ENCODE results near the gene CCDC7. TPM values are rescaled to one million over a fixed set of nuclear protein-coding genes. Genes with fewer than 3 reads are reported as not detected.
"Not testable (repeated sequence)": the region's sequence is repeated elsewhere in the genome, so short reads cannot be mapped to it uniquely, and the experiment has no call there.

Gene CCDC7
- total RNA-seq, 2 experiments from 2014 or later, result 12.7 to 15.2 TPM

- CTCF ChIA-PET, result no interaction called here
- H3K27me3 Mint-ChIP-seq, result no peaks in the 10 kb centered on the region
- POLR2A ChIA-PET, result no interaction called here
Measured at GRCh38 chr10:32890444-32890843, 444.5 kb downstream of the CCDC7 start.

GRCh38 chr10:32891261-32891660 lies 445.3 kb downstream of the CCDC7 start:
- ChIA-PET POLR2A (interaction anchor here (0.6 kb wide), 1 partner anchor 295 kb away, joined by 3 read pairs; no protein-coding TSS in a partner anchor), CTCF (no interaction called here)
- H3K9me3 Mint-ChIP-seq, result no peaks in the 10 kb centered on the region
- H3K36me3 Mint-ChIP-seq (ENCODE audit: low read depth), result peaks cover 15% of the 10 kb centered on the region
- H3K27me3 Mint-ChIP-seq, result no peaks in the 10 kb centered on the region
- no peak overlapping the region for H3K27ac Mint-ChIP-seq
- no peak overlapping the region for H3K4me3 Mint-ChIP-seq
- no peak for DNase-seq
- peaks cover 6% of the 10 kb centered on the region for H3K4me1 Mint-ChIP-seq

More at GRCh38 chr10:32890444-32890843, 444.5 kb downstream of the CCDC7 start:
- Mint-ChIP-seq H3K4me3 (no peak overlapping the region), H3K27ac (no peak overlapping the region), H3K9me3 (no peaks in the 10 kb centered on the region), H3K4me1 (peaks cover 6% of the 10 kb centered on the region), H3K36me3 (ENCODE audit: low read depth) (peaks cover 7% of the 10 kb centered on the region)
- no peak for DNase-seq

DNA sequence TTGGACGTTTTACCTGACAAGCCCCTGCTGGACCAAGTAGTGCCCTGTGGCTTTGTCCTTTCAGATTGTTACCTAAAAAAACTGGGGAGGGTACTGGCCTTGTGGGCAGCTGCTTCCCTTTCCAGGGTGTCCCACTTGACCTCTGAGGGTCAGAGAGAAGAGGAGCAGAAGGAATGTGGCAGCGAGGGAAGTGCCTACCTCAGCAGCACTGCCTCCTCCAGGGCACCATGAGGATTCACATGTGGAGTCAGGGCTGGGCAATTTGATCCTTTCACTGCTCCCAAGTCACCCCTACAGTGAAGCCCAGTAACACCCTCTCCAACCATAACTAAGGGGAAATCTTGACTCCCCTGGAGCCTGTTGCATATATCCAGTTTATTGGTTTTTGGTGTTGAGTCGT lies 447.5 kb downstream of the CCDC7 start:
- no peaks in the 10 kb centered on the region for H3K27me3 Mint-ChIP-seq
- H3K4me3 Mint-ChIP-seq, result no peak overlapping the region
- ChIA-PET POLR2A (interaction anchor here (0.6 kb wide), 1 partner anchor 216 kb away, joined by 3 read pairs; no protein-coding TSS in a partner anchor), CTCF (no interaction called here)
- H3K36me3 Mint-ChIP-seq (ENCODE audit: low read depth), result peaks cover 36% of the 10 kb centered on the region
- H3K27ac Mint-ChIP-seq, result no peak overlapping the region
- H3K4me1 Mint-ChIP-seq, result peaks cover 6% of the 10 kb centered on the region
- H3K9me3 Mint-ChIP-seq, result no peaks in the 10 kb centered on the region
- no peak for DNase-seq

DNA sequence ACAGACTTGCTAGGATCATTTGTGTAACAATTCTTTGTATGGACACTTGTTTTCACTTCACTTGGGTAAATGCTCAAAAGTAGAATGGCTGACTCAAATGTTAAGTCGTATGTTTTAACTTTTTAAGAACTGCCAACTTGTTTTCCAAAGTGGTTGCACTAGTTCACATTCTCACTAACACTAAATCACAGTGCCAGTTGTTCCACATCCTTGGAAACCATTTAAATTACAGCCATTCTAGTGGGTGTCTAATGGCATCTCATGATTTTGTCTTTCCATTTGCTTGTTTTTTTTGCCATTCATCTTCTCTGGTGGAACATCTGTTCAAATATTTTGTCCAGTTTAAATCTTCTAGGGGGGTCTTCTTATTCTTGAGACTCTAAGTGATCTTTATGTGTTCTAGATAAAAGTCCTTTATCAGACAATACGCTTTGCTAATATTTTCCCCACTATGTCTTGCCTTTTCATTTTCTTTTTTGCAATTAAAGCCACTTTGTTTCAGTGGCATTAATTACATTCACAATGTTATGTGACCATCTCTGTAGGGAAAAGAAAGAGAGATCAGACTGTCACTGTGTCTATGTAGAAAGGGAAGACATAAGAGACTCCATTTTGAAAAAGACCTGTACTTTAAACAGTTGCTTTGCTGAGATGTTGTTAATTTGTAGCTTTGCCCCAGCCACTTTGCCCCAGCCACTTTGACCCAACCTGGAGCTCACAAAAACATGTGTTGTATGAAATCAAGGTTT lies 448.1 kb downstream of the CCDC7 start:
- ChIA-PET CTCF (no interaction called here), POLR2A (no interaction called here)
- H3K4me3 Mint-ChIP-seq, result no peak overlapping the region
- H3K27ac Mint-ChIP-seq, result no peak overlapping the region
- no peaks in the 10 kb centered on the region for H3K9me3 Mint-ChIP-seq
- peaks cover 6% of the 10 kb centered on the region for H3K4me1 Mint-ChIP-seq
- no peaks in the 10 kb centered on the region for H3K27me3 Mint-ChIP-seq
- H3K36me3 Mint-ChIP-seq (ENCODE audit: low read depth), result peaks cover 42% of the 10 kb centered on the region
- no peak for DNase-seq

DNA sequence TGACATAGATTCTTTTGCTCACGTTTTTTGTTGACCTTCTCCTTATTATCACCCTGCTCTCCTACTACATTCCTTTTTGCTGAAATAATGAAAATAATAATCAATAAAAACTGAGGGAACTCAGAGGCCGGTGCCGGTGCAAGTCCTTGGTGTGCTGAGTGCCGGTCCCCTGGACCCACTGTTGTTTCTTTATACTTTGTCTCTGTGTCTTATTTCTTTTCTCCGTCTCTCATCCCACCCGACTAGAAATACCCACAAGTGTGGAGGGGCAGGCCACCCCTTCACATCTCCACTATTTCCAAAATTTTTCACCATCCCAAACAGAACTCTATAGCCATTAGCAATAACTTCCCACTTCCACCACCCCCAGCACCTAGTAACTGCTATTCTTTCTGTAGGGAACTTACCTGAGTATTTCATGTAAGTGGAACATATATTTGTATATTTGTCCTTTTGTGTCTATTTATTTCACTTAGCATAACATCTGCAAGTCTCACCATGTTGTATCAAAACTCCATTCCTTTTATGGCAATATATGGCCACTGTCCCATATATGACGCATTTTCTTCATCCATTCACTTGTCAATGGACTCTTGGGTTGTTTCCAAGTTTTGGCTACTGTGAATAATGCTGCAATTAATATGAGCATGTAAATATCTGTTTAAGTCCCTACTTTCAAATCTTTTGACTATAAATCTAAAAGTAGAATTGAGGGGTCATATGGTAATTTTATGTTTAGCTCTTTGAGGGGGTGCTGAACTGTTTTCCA lies 449.4 kb downstream of the CCDC7 start:
- H3K4me1 Mint-ChIP-seq, CTCF ChIA-PET, POLR2A ChIA-PET, H3K9me3 Mint-ChIP-seq, H3K27me3 Mint-ChIP-seq, H3K27ac Mint-ChIP-seq, DNase-seq, H3K4me3 Mint-ChIP-seq: not testable (repeated sequence)
- peaks cover 53% of the 10 kb centered on the region for H3K36me3 Mint-ChIP-seq (ENCODE audit: low read depth)

GRCh38 chr10:32901815-32902214 lies 455.9 kb downstream of the CCDC7 start:
- Mint-ChIP-seq H3K4me1 (peaks cover 3% of the 10 kb centered on the region), H3K4me3 (no peak overlapping the region), H3K9me3 (no peaks in the 10 kb centered on the region), H3K27me3 (no peaks in the 10 kb centered on the region), H3K27ac (no peak overlapping the region), H3K36me3 (ENCODE audit: low read depth) (peaks cover 64% of the 10 kb centered on the region)
- ChIA-PET CTCF (no interaction called here), POLR2A (no interaction called here)
- DNase-seq, result no peak

GRCh38 chr10:32905466-32905865 lies 459.5 kb downstream of the CCDC7 start:
- no peak for DNase-seq
- no peaks in the 10 kb centered on the region for H3K27me3 Mint-ChIP-seq

DNA sequence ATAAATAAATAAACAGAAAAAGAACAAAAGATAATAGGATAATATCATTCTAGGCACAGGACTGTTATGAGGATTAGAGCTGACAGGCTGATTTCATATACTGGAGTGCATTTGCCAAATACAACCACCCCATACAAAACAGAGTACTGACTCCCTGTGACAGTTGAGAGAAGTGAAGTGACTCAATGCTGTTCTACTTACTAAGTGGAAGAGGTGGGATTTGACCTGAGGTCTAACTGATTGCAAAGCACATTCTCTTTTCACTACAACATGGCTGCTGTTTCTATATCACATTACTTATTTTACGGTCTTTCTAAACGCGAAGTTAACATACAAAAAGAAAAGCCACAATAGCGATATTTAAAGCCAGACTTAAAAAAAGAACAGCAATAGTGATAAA lies 460.7 kb downstream of the CCDC7 start:
- DNase-seq, result no peak
- peaks cover 6% of the 10 kb centered on the region for H3K4me1 Mint-ChIP-seq
- ChIA-PET POLR2A (no interaction called here), CTCF (no interaction called here)
- H3K27me3 Mint-ChIP-seq, result no peaks in the 10 kb centered on the region
- no peaks in the 10 kb centered on the region for H3K9me3 Mint-ChIP-seq
- H3K4me3 Mint-ChIP-seq, result no peak overlapping the region
- H3K36me3 Mint-ChIP-seq (ENCODE audit: low read depth), result peaks cover 61% of the 10 kb centered on the region
- no peak overlapping the region for H3K27ac Mint-ChIP-seq

More at GRCh38 chr10:32905466-32905865, 459.5 kb downstream of the CCDC7 start:
- H3K4me3 Mint-ChIP-seq, result no peak overlapping the region
- ChIA-PET POLR2A (no interaction called here), CTCF (no interaction called here)
- no peaks in the 10 kb centered on the region for H3K9me3 Mint-ChIP-seq
- H3K4me1 Mint-ChIP-seq, result peaks cover 6% of the 10 kb centered on the region
- peaks cover 55% of the 10 kb centered on the region for H3K36me3 Mint-ChIP-seq (ENCODE audit: low read depth)
- no peak overlapping the region for H3K27ac Mint-ChIP-seq

DNA sequence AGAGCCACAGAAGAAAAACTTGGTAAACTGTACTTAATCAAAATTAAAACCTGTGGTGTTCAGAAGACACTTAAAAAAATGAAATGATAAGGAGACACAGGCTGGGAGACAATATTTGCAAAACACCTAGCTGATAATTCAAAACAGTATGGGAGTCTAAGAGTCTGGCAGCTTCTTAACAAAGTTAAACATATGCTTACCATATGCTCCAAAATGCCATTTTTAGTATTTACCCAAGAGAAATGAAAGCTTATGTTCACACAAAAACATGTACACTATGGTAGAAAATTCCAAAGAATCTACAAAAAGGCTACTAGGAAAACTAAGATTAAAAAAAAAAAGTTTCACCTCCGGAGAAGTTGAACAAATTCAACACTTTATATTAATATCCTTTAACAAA lies 463.5 kb downstream of the CCDC7 start:
- no peak for DNase-seq
- ChIA-PET POLR2A (interaction anchor here (1.1 kb wide), 1 partner anchor 22 kb away, joined by 3 read pairs; no protein-coding TSS in a partner anchor), CTCF (no interaction called here)
- no peaks in the 10 kb centered on the region for H3K9me3 Mint-ChIP-seq
- peaks cover 67% of the 10 kb centered on the region for H3K36me3 Mint-ChIP-seq (ENCODE audit: low read depth)
- peaks cover 6% of the 10 kb centered on the region for H3K4me1 Mint-ChIP-seq
- H3K27me3 Mint-ChIP-seq, result no peaks in the 10 kb centered on the region
- no peak overlapping the region for H3K27ac Mint-ChIP-seq
- H3K4me3 Mint-ChIP-seq, result no peak overlapping the region

- H3K27ac Mint-ChIP-seq, DNase-seq, H3K4me1 Mint-ChIP-seq, H3K27me3 Mint-ChIP-seq, H3K4me3 Mint-ChIP-seq, H3K9me3 Mint-ChIP-seq, CTCF ChIA-PET, POLR2A ChIA-PET: not testable (repeated sequence)
- H3K36me3 Mint-ChIP-seq (ENCODE audit: low read depth), result peaks cover 72% of the 10 kb centered on the region
Measured at GRCh38 chr10:32909970-32910369, 464.0 kb downstream of the CCDC7 start.

GRCh38 chr10:32911285-32912016 lies 465.5 kb downstream of the CCDC7 start:
- POLR2A ChIA-PET, result interaction anchor here (0.8 kb wide), 1 partner anchor 98 kb away, joined by 4 read pairs; no protein-coding TSS in a partner anchor
- H3K27me3 Mint-ChIP-seq, result no peaks in the 10 kb centered on the region

DNA sequence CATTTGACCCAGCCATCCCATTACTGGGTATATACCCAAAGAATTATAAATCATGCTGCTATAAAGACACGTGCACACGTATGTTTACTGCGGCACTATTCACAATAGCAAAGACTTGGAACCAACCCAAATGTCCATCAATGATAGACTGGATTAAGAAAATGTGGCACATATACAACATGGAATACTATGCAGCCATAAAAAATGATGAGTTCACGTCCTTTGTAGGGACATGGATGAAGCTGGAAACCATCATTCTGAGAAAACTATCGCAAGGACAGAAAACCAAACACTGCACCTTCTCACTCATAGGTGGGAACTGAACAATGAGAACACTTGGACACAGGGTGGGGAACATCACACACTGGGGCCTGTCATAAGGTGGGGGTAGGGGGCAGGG lies 471.9 kb downstream of the CCDC7 start:
- DNase-seq, CTCF ChIA-PET, POLR2A ChIA-PET, H3K27me3 Mint-ChIP-seq, H3K4me3 Mint-ChIP-seq, H3K9me3 Mint-ChIP-seq, H3K27ac Mint-ChIP-seq: not testable (repeated sequence)
- Mint-ChIP-seq H3K4me1 (peaks cover 13% of the 10 kb centered on the region), H3K36me3 (ENCODE audit: low read depth) (peaks cover 84% of the 10 kb centered on the region)

More at GRCh38 chr10:32911285-32912016, 465.5 kb downstream of the CCDC7 start:
- Mint-ChIP-seq H3K27ac (no peak overlapping the region), H3K4me1 (peaks cover 8% of the 10 kb centered on the region), H3K9me3 (no peaks in the 10 kb centered on the region), H3K36me3 (ENCODE audit: low read depth) (peaks cover 74% of the 10 kb centered on the region), H3K4me3 (no peak overlapping the region)
- no peak for DNase-seq
- CTCF ChIA-PET, result no interaction called here

DNA sequence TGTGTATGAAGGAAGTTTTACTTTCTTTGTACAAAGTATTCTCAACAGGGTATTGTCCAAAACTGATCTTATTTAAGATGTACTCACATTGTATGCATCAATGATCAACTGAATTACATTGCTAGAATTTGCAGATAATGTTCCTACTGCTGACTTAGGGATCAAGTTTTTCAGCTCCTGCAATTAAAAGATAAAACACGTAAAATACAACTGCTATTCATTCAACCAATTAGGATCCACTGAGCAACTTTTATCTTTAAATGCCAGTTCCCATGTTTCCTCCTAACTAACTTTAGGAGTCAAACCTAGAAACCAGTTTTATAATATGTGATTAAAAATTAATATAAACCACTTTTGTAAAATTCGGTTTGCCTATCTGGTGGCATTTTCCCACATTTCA lies 476.2 kb downstream of the CCDC7 start:
- POLR2A ChIA-PET, result no interaction called here

More for the DNA sequence above, 476.2 kb downstream of the CCDC7 start:
- Mint-ChIP-seq H3K4me1 (peaks cover 26% of the 10 kb centered on the region), H3K4me3 (no peak overlapping the region), H3K36me3 (ENCODE audit: low read depth) (peaks cover 78% of the 10 kb centered on the region), H3K9me3 (peaks cover 10% of the 10 kb centered on the region), H3K27me3 (no peaks in the 10 kb centered on the region), H3K27ac (no peak overlapping the region)
- CTCF ChIA-PET, result no interaction called here
- no peak for DNase-seq

All from activated CD4-positive, alpha-beta memory T cell treated with anti-CD3 and anti-CD28 coated beads, Interleukin-2, amount 10 ng/mL, durations not matched to agents 7 days and 5 days (primary cell).